Mesothelial cell of epicardium (in vitro differentiated cells): ENCODE measurements around the gene SLC28A3. TPM values are rescaled to one million over a fixed set of nuclear protein-coding genes. Genes with fewer than 3 reads are reported as not detected.
"Not testable (repeated sequence)": the region's sequence is repeated elsewhere in the genome, so short reads cannot be mapped to it uniquely, and the experiment has no call there.

ENCODE experiments used
- DNase-seq, 2 experiments: peaks; one replicate each; pipeline ENCODE4 v3.0.0; 2021; ENCODE audit warnings: low spot score in 2 of 2; ENCODE audit not compliant: unreplicated experiment in 2 of 2
- H3K27ac Mint-ChIP-seq: 2 replicates; pipeline ENCODE4 v1.8.0; 2021; ENCODE audit warnings: mixed read lengths
- H3K27me3 Mint-ChIP-seq: 2 replicates; pipeline ENCODE4 v1.8.0; 2021; ENCODE audit warnings: low read depth, mixed read lengths
- H3K36me3 Mint-ChIP-seq: 2 replicates; pipeline ENCODE4 v1.8.0; 2021; ENCODE audit warnings: mixed read lengths
- H3K4me1 Mint-ChIP-seq: 2 replicates; pipeline ENCODE4 v1.8.0; 2021; ENCODE audit warnings: mixed read lengths
- H3K4me3 Mint-ChIP-seq: 2 replicates; pipeline ENCODE4 v1.8.0; 2021; ENCODE audit warnings: mild to moderate bottlenecking, moderate library complexity, mixed read lengths
- H3K9me3 Mint-ChIP-seq: 2 replicates; pipeline ENCODE4 v1.8.0; 2021; ENCODE audit warnings: mixed read lengths
- total RNA-seq: library from RNA; stranded (reverse); gene quantifications from 3 replicates; pipeline ENCODE4 v1.2.1, GENCODE V29; 2021
- TF ChIP-seq, protein P1 (sequence below): fragments of 200-600 bp; sonication (generic); IDR thresholded peaks from one replicate; pipeline ENCODE4 v1.5.0; 2021; ENCODE audit warnings: antibody characterized with exemption; ENCODE audit not compliant: unreplicated experiment

Gene SLC28A3
- total RNA-seq, 1 donor from 2014 or later: 0.89 TPM

DNA sequence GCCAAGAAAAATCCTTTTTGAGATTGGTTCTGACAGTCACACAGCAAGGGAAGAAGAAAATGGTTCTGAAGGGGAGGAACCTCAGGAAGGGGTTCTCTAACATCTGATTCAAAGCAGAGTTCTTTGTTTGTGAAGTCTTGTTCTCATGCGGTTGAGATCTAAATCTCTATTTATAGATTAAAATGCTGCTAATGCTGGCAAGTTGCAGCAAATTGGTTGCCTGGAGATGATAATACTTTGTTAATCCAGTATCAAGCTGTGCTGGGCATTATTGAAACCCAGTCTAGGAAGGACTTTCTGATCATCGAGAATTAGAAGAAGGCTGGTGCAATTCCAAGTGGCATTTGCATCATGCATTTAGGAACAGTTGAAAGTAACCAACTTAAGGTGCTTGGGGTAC lies 34.0 kb upstream of the SLC28A3 start:
- no peak overlapping the region for H3K27ac Mint-ChIP-seq
- H3K27me3 Mint-ChIP-seq: no peaks in the 10 kb centered on the region
- no peak for DNase-seq
- H3K9me3 Mint-ChIP-seq: peaks cover 8% of the 10 kb centered on the region
- no peaks in the 10 kb centered on the region for H3K36me3 Mint-ChIP-seq
- H3K4me1 Mint-ChIP-seq: peaks cover 19% of the 10 kb centered on the region
- H3K4me3 Mint-ChIP-seq: no peak overlapping the region
- TF ChIP-seq, protein P1, sequence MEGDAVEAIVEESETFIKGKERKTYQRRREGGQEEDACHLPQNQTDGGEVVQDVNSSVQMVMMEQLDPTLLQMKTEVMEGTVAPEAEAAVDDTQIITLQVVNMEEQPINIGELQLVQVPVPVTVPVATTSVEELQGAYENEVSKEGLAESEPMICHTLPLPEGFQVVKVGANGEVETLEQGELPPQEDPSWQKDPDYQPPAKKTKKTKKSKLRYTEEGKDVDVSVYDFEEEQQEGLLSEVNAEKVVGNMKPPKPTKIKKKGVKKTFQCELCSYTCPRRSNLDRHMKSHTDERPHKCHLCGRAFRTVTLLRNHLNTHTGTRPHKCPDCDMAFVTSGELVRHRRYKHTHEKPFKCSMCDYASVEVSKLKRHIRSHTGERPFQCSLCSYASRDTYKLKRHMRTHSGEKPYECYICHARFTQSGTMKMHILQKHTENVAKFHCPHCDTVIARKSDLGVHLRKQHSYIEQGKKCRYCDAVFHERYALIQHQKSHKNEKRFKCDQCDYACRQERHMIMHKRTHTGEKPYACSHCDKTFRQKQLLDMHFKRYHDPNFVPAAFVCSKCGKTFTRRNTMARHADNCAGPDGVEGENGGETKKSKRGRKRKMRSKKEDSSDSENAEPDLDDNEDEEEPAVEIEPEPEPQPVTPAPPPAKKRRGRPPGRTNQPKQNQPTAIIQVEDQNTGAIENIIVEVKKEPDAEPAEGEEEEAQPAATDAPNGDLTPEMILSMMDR: no peak

- peaks cover 19% of the 10 kb centered on the region for H3K4me1 Mint-ChIP-seq
- DNase-seq: no peak
- no peaks in the 10 kb centered on the region for H3K36me3 Mint-ChIP-seq
- TF ChIP-seq, protein P1: no peak
- no peak overlapping the region for H3K27ac Mint-ChIP-seq
- H3K9me3 Mint-ChIP-seq: peaks cover 8% of the 10 kb centered on the region
- no peaks in the 10 kb centered on the region for H3K27me3 Mint-ChIP-seq
- no peak overlapping the region for H3K4me3 Mint-ChIP-seq
These were observed 33.5 kb upstream of the SLC28A3 start for GRCh38 chr9:84374013-84374412.

DNA sequence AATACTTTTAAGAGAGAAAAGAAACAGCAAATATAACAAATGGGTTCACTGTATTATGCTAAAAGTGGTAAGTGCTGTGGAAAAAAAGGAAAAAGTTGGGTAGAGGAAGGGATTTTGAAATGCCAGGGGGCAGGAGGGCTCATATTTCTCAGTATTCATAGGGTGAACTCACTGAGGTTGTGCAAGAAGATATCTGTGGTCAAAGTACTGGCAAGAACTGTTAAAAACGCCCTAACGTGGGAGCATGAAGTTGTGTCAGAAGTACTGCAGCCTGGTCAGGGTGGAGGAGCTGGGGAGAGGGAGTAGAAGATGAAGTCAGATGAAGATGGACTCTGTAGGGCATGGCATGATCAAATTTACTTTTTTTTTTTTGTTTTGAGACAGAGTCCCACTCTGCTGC lies 31.2 kb upstream of the SLC28A3 start:
- Mint-ChIP-seq H3K4me3 (no peak overlapping the region), H3K36me3 (no peaks in the 10 kb centered on the region), H3K9me3 (peaks cover 4% of the 10 kb centered on the region), H3K27me3 (no peaks in the 10 kb centered on the region), H3K4me1 (peaks cover 32% of the 10 kb centered on the region), H3K27ac (peak overlapping the region; percentile 11)
- DNase-seq: no peak
- TF ChIP-seq, protein P1: no peak

GRCh38 chr9:84368601-84369000 lies 28.0 kb upstream of the SLC28A3 start:
- Mint-ChIP-seq H3K4me3 (no peak overlapping the region), H3K9me3 (peaks cover 18% of the 10 kb centered on the region), H3K36me3 (peaks cover 4% of the 10 kb centered on the region), H3K4me1 (peaks cover 27% of the 10 kb centered on the region), H3K27ac (no peak overlapping the region), H3K27me3 (no peaks in the 10 kb centered on the region)
- TF ChIP-seq, protein P1: no peak
- DNase-seq: no peak

GRCh38 chr9:84367726-84368125 lies 27.2 kb upstream of the SLC28A3 start:
- H3K9me3 Mint-ChIP-seq: peaks cover 18% of the 10 kb centered on the region

GRCh38 chr9:84366683-84367082 lies 26.1 kb upstream of the SLC28A3 start:
- Mint-ChIP-seq H3K27ac (no peak overlapping the region), H3K27me3 (no peaks in the 10 kb centered on the region), H3K36me3 (peaks cover 4% of the 10 kb centered on the region), H3K9me3 (peaks cover 18% of the 10 kb centered on the region), H3K4me3 (no peak overlapping the region), H3K4me1 (peaks cover 15% of the 10 kb centered on the region)
- no peak for DNase-seq
- TF ChIP-seq, protein P1: no peak

More at GRCh38 chr9:84367726-84368125, 27.2 kb upstream of the SLC28A3 start:
- not testable (repeated sequence) for DNase-seq, H3K4me3 Mint-ChIP-seq, H3K36me3 Mint-ChIP-seq, H3K27me3 Mint-ChIP-seq
- Mint-ChIP-seq H3K27ac (peak overlapping the region; percentile 68), H3K4me1 (peaks cover 25% of the 10 kb centered on the region)

DNA sequence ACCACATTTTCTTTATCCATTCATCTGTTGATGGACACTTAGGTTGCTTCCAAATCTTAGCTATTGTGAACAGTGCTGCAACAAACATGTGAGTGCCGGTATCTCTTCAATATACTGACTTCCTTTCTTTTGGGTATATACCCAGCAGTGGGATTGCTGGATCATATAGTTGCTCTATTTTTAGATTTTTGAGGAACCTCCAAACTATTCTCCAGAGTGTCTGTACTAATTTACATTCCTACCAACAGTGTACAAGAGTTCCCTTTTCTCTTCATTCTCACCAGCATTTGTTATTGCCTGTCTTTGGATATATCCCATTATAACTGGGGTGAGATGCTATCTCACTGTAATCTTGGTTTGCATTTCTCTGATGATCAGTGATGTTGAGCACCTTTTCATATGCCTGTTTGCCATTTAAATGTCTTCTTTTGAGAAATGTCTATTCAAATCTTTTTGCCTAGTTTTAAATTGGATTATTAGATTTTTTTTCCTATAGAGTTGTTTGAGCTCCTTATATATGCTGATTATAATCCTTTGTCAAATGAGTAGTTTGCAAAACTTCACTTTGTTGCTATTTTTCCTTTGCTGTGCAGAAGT lies 24.4 kb upstream of the SLC28A3 start:
- peaks cover 18% of the 10 kb centered on the region for H3K9me3 Mint-ChIP-seq
- not testable (repeated sequence) for H3K27me3 Mint-ChIP-seq, H3K36me3 Mint-ChIP-seq

More for the DNA sequence above, 24.4 kb upstream of the SLC28A3 start:
- H3K27ac Mint-ChIP-seq, DNase-seq, H3K4me3 Mint-ChIP-seq: not testable (repeated sequence)
- H3K4me1 Mint-ChIP-seq: peaks cover 13% of the 10 kb centered on the region
